Measurements from ENCODE around the gene NETO2. TPM values are rescaled to one million over a fixed set of nuclear protein-coding genes. Genes with fewer than 3 reads are reported as not detected.

Gene NETO2
- total RNA-seq, 2 experiments from 2014 or later = 0.15 TPM; not detected in 1

GRCh38 chr16:47127541-47127940 is 16.2 kb downstream of the NETO2 start:
- Histone ChIP-seq H2AFZ (ENCODE audit: low read length) (no peak overlapping the region), H3K4me1 (ENCODE audit: insufficient read depth, low read length, poor library complexity, severe bottlenecking) (no peaks in the 10 kb centered on the region), H3K27ac (ENCODE audit: low read depth, low read length, poor library complexity, severe bottlenecking) (no peak overlapping the region), H3K4me2 (ENCODE audit: low read length) (no peak overlapping the region), H3K79me2 (ENCODE audit: insufficient read depth, low read depth, low read length) (no peaks in the 10 kb centered on the region), H3K9me2 (ENCODE audit: insufficient read depth, low read length) (no peaks in the 10 kb centered on the region), H4K20me1 (ENCODE audit: insufficient read depth, low read length) (no peaks in the 10 kb centered on the region), H3K9me3 (ENCODE audit: low read length) (no peaks in the 10 kb centered on the region), H3K36me3 (ENCODE audit: insufficient read depth, low read length) (no peaks in the 10 kb centered on the region), H3K4me3 (ENCODE audit: low read depth, low read length, poor library complexity, severe bottlenecking) (no peak overlapping the region)
- CTCF ChIA-PET (ENCODE audit: unreplicated experiment) = no interaction called here
- intact Hi-C loops (cut with micrococcal nuclease; ENCODE audit: unreplicated experiment) = no loop called here
- DNase-seq (ENCODE audit: low spot score) = no peak
- POLR2A ChIA-PET = interaction anchor here (0.6 kb wide), 1 partner anchor 1624 kb away, joined by 3 read pairs; no protein-coding TSS in a partner anchor
- no TSS peak for BruUV-seq (replicated peaks)
- TF ChIP-seq CTCF (conservative IDR thresholded peaks at IDR 0.05; ENCODE audit: low read length) (no peak), EZH2phosphoT487 (IDR thresholded peaks at IDR 0.05; ENCODE audit: borderline replicate concordance, low read depth, low read length) (no peak)

- Histone ChIP-seq H3K36me3 (ENCODE audit: insufficient read depth, low read length) (no peaks in the 10 kb centered on the region), H3K79me2 (ENCODE audit: insufficient read depth, low read depth, low read length) (no peaks in the 10 kb centered on the region), H3K9me2 (ENCODE audit: insufficient read depth, low read length) (no peaks in the 10 kb centered on the region), H3K9me3 (ENCODE audit: low read length) (no peaks in the 10 kb centered on the region), H3K4me3 (ENCODE audit: low read depth, low read length, poor library complexity, severe bottlenecking) (no peak overlapping the region), H3K4me1 (ENCODE audit: insufficient read depth, low read length, poor library complexity, severe bottlenecking) (no peaks in the 10 kb centered on the region), H3K4me2 (ENCODE audit: low read length) (no peak overlapping the region), H3K27ac (ENCODE audit: low read depth, low read length, poor library complexity, severe bottlenecking) (no peak overlapping the region), H2AFZ (ENCODE audit: low read length) (no peak overlapping the region), H4K20me1 (ENCODE audit: insufficient read depth, low read length) (no peaks in the 10 kb centered on the region)
- no peak for DNase-seq (ENCODE audit: low spot score)
- POLR2A ChIA-PET = no interaction called here
- no TSS peak for BruUV-seq (replicated peaks)
- TF ChIP-seq CTCF (conservative IDR thresholded peaks at IDR 0.05; ENCODE audit: low read length) (no peak), EZH2phosphoT487 (IDR thresholded peaks at IDR 0.05; ENCODE audit: borderline replicate concordance, low read depth, low read length) (no peak)
- intact Hi-C loops (cut with micrococcal nuclease; ENCODE audit: unreplicated experiment) = no loop called here
- CTCF ChIA-PET (ENCODE audit: unreplicated experiment) = no interaction called here
Observed at GRCh38 chr16:47125757-47126156, 18.0 kb downstream of the NETO2 start.

GRCh38 chr16:47113130-47113529 is 30.6 kb downstream of the NETO2 start:
- no peak overlapping the region for H3K4me3 ChIP-seq (ENCODE audit: low read depth, low read length, poor library complexity, severe bottlenecking)
- CTCF ChIA-PET (ENCODE audit: unreplicated experiment) = no interaction called here
- H3K4me2 ChIP-seq (ENCODE audit: low read length) = no peak overlapping the region
- DNase-seq (ENCODE audit: low spot score) = no peak
- no peak overlapping the region for H3K27ac ChIP-seq (ENCODE audit: low read depth, low read length, poor library complexity, severe bottlenecking)
- H4K20me1 ChIP-seq (ENCODE audit: insufficient read depth, low read length) = no peaks in the 10 kb centered on the region
- no peaks in the 10 kb centered on the region for H3K79me2 ChIP-seq (ENCODE audit: insufficient read depth, low read depth, low read length)
- no peaks in the 10 kb centered on the region for H3K4me1 ChIP-seq (ENCODE audit: insufficient read depth, low read length, poor library complexity, severe bottlenecking)
- BruUV-seq (replicated peaks) = no TSS peak
- H3K9me2 ChIP-seq (ENCODE audit: insufficient read depth, low read length) = no peaks in the 10 kb centered on the region
- H3K9me3 ChIP-seq (ENCODE audit: low read length) = no peaks in the 10 kb centered on the region
- intact Hi-C loops (cut with micrococcal nuclease; ENCODE audit: unreplicated experiment) = no loop called here
- POLR2A ChIA-PET = interaction anchor here (0.7 to 1.7 kb wide), 5 partner anchors 9 to 948 kb away, joined by 3 to 4 read pairs (median 3); no protein-coding TSS in a partner anchor
- H2AFZ ChIP-seq (ENCODE audit: low read length) = no peak overlapping the region
- TF ChIP-seq CTCF (conservative IDR thresholded peaks at IDR 0.05; ENCODE audit: low read length) = no peak
- no peak for TF ChIP-seq EZH2phosphoT487 (IDR thresholded peaks at IDR 0.05; ENCODE audit: borderline replicate concordance, low read depth, low read length)
- no peaks in the 10 kb centered on the region for H3K36me3 ChIP-seq (ENCODE audit: insufficient read depth, low read length)

Measured in OCI-LY7 (cell line).